ENCODE data around the gene ARHGAP27.
A peak's percentile ranks its signal among the peaks of the same experiment; 100 is the strongest.

ARHGAP27 gene

GRCh38 chr17:45429339-45430005, 3.2 kb downstream of the ARHGAP27 start:
- no peak for DNase-seq

GRCh38 chr17:45428931-45429338, 3.7 kb downstream of the ARHGAP27 start:
- no peak for DNase-seq

GRCh38 chr17:45428050-45428617, 4.5 kb downstream of the ARHGAP27 start:
- DNase-seq = peak; percentile 85 to 88

- DNase-seq = no peak
These were observed 5.4 kb downstream of the ARHGAP27 start for GRCh38 chr17:45427181-45427835.

GRCh38 chr17:45426561-45426960, 6.1 kb downstream of the ARHGAP27 start:
- no peak for DNase-seq

- no peak for DNase-seq
These were observed 6.7 kb downstream of the ARHGAP27 start for GRCh38 chr17:45425984-45426413.

- no peak for DNase-seq
These were observed 7.3 kb downstream of the ARHGAP27 start for GRCh38 chr17:45425125-45425983.

- DNase-seq = no peak
These were observed 7.9 kb downstream of the ARHGAP27 start for GRCh38 chr17:45424769-45425124.

- DNase-seq = no peak
These were observed 8.7 kb downstream of the ARHGAP27 start for GRCh38 chr17:45423975-45424335.

GRCh38 chr17:45423304-45423974, 9.2 kb downstream of the ARHGAP27 start:
- no peak for DNase-seq

- no peak for DNase-seq
These were observed 17.4 kb downstream of the ARHGAP27 start for GRCh38 chr17:45414990-45415881.

GRCh38 chr17:45413498-45413923, 19.2 kb downstream of the ARHGAP27 start:
- no peak for DNase-seq

GRCh38 chr17:45411348-45412105, 21.1 kb downstream of the ARHGAP27 start:
- no peak for DNase-seq

GRCh38 chr17:45410144-45411091, 22.3 kb downstream of the ARHGAP27 start:
- DNase-seq = peak; percentile 48 to 57

- no peak for DNase-seq
These were observed 23.0 kb downstream of the ARHGAP27 start for GRCh38 chr17:45409659-45410076.

- DNase-seq = no peak
These were observed 23.9 kb downstream of the ARHGAP27 start for GRCh38 chr17:45408611-45409421.

GRCh38 chr17:45406107-45406506, 26.6 kb downstream of the ARHGAP27 start:
- no peak for DNase-seq

- DNase-seq = no peak
These were observed 27.2 kb downstream of the ARHGAP27 start for GRCh38 chr17:45405250-45406086.
